PC-3 (cell line): Measurements from ENCODE around the gene ANTKMT.

Source experiments
- EZH2 ChIP-seq: fragments of 300-600 bp; sonication (generic); IDR thresholded peaks from one replicate; pipeline ENCODE4 v1.6.1; 2017; ENCODE audit warnings: antibody characterized with exemption, mild to moderate bottlenecking, low read length; ENCODE audit not compliant: unreplicated experiment
- EZH2phosphoT487 ChIP-seq: fragments of 300-600 bp; sonication (generic); IDR thresholded peaks from 2 replicates; pipeline ENCODE4 v1.6.1; 2018; ENCODE audit warnings: mild to moderate bottlenecking, antibody characterized with exemption, low read length, borderline replicate concordance
- TF ChIP-seq, protein P1 (sequence below): fragments of 300-600 bp; sonication (generic); conservative IDR thresholded peaks from 2 replicates; pipeline ENCODE4 v1.5.1; 2017; ENCODE audit warnings: antibody characterized with exemption, low read depth, mild to moderate bottlenecking, low read length

DNA sequence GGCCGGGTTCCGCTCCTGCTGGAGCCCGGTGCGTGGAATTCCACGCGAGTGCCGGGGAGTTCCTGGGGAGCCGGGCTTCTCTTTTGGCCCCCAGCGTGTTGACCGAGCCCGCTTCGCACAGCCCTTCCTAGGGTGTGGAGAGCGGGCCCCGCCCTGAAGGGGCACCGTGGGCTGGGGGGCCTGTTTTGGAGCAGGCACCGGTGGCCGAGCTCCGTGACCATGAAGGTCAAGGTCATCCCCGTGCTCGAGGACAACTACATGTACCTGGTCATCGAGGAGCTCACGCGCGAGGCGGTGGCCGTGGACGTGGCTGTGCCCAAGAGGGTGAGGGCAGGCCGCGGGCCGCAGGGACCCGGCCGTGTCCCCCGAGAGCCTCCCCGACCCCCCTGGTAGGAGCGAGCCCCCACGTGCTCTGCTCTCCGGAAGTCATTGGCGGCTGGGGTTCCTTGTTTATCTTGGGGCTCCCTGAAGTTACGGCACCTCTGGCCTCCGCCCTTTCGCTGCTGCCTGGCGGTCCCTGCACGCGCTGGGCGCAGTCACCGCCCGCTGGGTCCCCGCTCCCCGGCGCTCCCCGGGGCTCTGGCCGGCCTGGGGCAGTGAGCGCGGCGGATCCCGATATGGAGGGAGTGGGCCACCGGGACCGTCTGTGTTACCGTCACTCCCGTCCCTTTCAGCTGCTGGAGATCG is 6.5 kb downstream of the ANTKMT start:
- TF ChIP-seq, protein P1, sequence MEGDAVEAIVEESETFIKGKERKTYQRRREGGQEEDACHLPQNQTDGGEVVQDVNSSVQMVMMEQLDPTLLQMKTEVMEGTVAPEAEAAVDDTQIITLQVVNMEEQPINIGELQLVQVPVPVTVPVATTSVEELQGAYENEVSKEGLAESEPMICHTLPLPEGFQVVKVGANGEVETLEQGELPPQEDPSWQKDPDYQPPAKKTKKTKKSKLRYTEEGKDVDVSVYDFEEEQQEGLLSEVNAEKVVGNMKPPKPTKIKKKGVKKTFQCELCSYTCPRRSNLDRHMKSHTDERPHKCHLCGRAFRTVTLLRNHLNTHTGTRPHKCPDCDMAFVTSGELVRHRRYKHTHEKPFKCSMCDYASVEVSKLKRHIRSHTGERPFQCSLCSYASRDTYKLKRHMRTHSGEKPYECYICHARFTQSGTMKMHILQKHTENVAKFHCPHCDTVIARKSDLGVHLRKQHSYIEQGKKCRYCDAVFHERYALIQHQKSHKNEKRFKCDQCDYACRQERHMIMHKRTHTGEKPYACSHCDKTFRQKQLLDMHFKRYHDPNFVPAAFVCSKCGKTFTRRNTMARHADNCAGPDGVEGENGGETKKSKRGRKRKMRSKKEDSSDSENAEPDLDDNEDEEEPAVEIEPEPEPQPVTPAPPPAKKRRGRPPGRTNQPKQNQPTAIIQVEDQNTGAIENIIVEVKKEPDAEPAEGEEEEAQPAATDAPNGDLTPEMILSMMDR: no peak
- TF ChIP-seq EZH2phosphoT487 (no peak), EZH2 (no peak)
